Neural crest cell (in vitro differentiated cells): ENCODE data around the gene ELP4. TPM values are rescaled to one million over a fixed set of nuclear protein-coding genes. Genes with fewer than 3 reads are reported as not detected.
A peak's percentile ranks its signal among the peaks of the same experiment; 100 is the strongest.
"Not testable (repeated sequence)": the region's sequence is repeated elsewhere in the genome, so short reads cannot be mapped to it uniquely, and the experiment has no call there.

ENCODE experiments used
- DNase-seq: peaks from one replicate; pipeline ENCODE4 v3.0.0; 2021; ENCODE audit warnings: low read depth, mixed read lengths, low spot score
- H3K27ac Mint-ChIP-seq: one replicate; pipeline ENCODE4 v1.8.0; 2021; ENCODE audit warnings: mild to moderate bottlenecking, mixed read lengths; ENCODE audit not compliant: unreplicated experiment
- H3K27me3 Mint-ChIP-seq: 2 replicates; pipeline ENCODE4 v1.8.0; 2021; ENCODE audit warnings: low read depth, mild to moderate bottlenecking, mixed read lengths
- H3K36me3 Mint-ChIP-seq: 2 replicates; pipeline ENCODE4 v1.8.0; 2021; ENCODE audit warnings: low read depth, mild to moderate bottlenecking, mixed read lengths
- H3K4me1 Mint-ChIP-seq: 2 replicates; pipeline ENCODE4 v1.8.0; 2021; ENCODE audit warnings: mixed read lengths
- H3K4me3 Mint-ChIP-seq: one replicate; pipeline ENCODE4 v1.8.0; 2021; ENCODE audit warnings: mild to moderate bottlenecking, mixed read lengths
- H3K9me3 Mint-ChIP-seq: 2 replicates; pipeline ENCODE4 v1.8.0; 2021; ENCODE audit warnings: mixed read lengths
- CTCF ChIP-seq: fragments of 200-600 bp; sonication (generic); conservative IDR thresholded peaks from 2 replicates; pipeline ENCODE4 v1.5.0; 2021; ENCODE audit warnings: antibody characterized with exemption, mild to moderate bottlenecking
- total RNA-seq: library from RNA; stranded (reverse); gene quantifications from 2 replicates; pipeline ENCODE4 v1.2.1, GENCODE V29; 2021

Gene ELP4
- total RNA-seq, 1 donor from 2014 or later, result 19.9 TPM

DNA sequence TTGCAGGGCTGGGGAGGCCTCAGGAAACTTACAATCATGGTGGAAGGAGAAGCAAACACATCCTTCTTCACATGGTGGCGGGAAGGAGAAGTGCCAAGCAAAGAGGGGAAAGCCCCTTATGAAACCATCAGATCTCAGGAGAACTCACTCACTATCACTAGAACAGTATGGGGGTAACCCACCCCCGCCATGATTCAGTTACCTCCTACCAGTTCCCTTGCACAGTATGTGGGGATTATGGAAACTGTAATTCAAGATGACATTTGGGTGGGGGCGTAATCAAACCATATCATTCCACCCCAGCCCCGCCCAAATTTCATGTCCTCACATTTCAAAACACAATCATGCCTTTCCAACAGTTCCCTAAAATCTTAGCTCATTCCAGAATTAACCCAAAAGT, 16.3 kb upstream of the ELP4 start:
- TF ChIP-seq CTCF, result no peak
- no peak for DNase-seq
- H3K4me1 Mint-ChIP-seq, result peaks cover 5% of the 10 kb centered on the region

GRCh38 chr11:31493762-31494161, 15.8 kb upstream of the ELP4 start:
- DNase-seq, H3K4me1 Mint-ChIP-seq, H3K27me3 Mint-ChIP-seq, H3K4me3 Mint-ChIP-seq, H3K27ac Mint-ChIP-seq: not testable (repeated sequence)
- peaks cover 55% of the 10 kb centered on the region for H3K36me3 Mint-ChIP-seq
- peaks cover 15% of the 10 kb centered on the region for H3K9me3 Mint-ChIP-seq

More for the DNA sequence above, 16.3 kb upstream of the ELP4 start:
- no peak overlapping the region for H3K4me3 Mint-ChIP-seq
- peaks cover 53% of the 10 kb centered on the region for H3K36me3 Mint-ChIP-seq
- H3K9me3 Mint-ChIP-seq, result peaks cover 13% of the 10 kb centered on the region
- H3K27me3 Mint-ChIP-seq, result no peaks in the 10 kb centered on the region
- no peak overlapping the region for H3K27ac Mint-ChIP-seq

GRCh38 chr11:31499576-31500178, 9.9 kb upstream of the ELP4 start:
- H3K4me1 Mint-ChIP-seq, result no peaks in the 10 kb centered on the region
- H3K27ac Mint-ChIP-seq, result no peak overlapping the region
- TF ChIP-seq CTCF, result no peak
- H3K9me3 Mint-ChIP-seq, result peaks cover 13% of the 10 kb centered on the region
- peaks cover 28% of the 10 kb centered on the region for H3K36me3 Mint-ChIP-seq
- no peaks in the 10 kb centered on the region for H3K27me3 Mint-ChIP-seq
- no peak for DNase-seq
- H3K4me3 Mint-ChIP-seq, result no peak overlapping the region

- H3K36me3 Mint-ChIP-seq, result peaks cover 28% of the 10 kb centered on the region
- no peak overlapping the region for H3K27ac Mint-ChIP-seq
- peaks cover 7% of the 10 kb centered on the region for H3K9me3 Mint-ChIP-seq
- H3K4me3 Mint-ChIP-seq, result no peak overlapping the region
- peaks cover 7% of the 10 kb centered on the region for H3K4me1 Mint-ChIP-seq
- no peaks in the 10 kb centered on the region for H3K27me3 Mint-ChIP-seq
- no peak for TF ChIP-seq CTCF
- no peak for DNase-seq
These were observed 9.0 kb upstream of the ELP4 start for GRCh38 chr11:31500560-31500959.

DNA sequence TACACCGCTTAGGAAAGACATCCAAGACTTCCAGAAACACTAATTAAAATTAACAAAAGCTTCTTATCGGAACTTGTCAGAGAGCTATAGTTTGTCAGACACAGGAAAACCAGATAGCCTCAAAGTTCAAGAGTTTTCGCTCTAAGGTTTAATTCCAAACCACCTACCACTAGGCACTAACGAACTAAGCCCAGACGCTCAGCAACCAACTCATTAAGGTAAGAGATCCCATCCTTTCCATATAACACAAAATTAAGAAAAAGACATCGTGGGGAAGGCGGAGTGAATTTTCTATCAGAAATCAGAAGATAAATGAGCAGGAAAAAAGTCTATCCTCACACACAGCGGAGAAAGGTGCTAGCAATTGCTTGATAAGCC, 527 bp upstream of the ELP4 start:
- TF ChIP-seq CTCF, result no peak
- Mint-ChIP-seq H3K9me3 (no peaks in the 10 kb centered on the region), H3K27me3 (no peaks in the 10 kb centered on the region), H3K4me1 (peaks cover 50% of the 10 kb centered on the region), H3K36me3 (peaks cover 11% of the 10 kb centered on the region), H3K4me3 (peak overlapping the region; percentile 99), H3K27ac (peak overlapping the region; percentile 100)
- no peak for DNase-seq

DNA sequence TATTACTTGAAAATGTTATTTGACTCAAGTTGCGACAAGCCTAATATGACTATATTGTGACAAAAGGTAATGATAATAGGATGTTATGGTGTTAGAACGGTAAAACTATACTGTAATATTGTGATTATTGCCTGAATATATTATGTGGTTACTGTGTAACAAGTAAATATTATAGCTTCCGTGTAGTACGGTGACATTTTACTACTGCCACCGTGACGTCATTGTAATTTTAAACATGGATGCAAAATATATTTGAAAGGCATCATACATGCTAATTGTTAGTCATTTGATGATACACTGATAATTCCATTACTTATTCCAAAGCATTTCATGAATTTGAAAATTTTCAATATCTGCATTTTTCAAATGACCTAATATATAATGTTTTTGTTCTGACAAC, 2.5 kb downstream of the ELP4 start:
- H3K4me3 Mint-ChIP-seq, result no peak overlapping the region
- no peak for TF ChIP-seq CTCF
- H3K27ac Mint-ChIP-seq, result no peak overlapping the region
- no peaks in the 10 kb centered on the region for H3K27me3 Mint-ChIP-seq
- peaks cover 40% of the 10 kb centered on the region for H3K4me1 Mint-ChIP-seq
- H3K9me3 Mint-ChIP-seq, result no peaks in the 10 kb centered on the region
- H3K36me3 Mint-ChIP-seq, result no peaks in the 10 kb centered on the region
- no peak for DNase-seq
